ENCODE results near the gene RAB7B.

Gene RAB7B

GRCh38 chr1:205945069-205945468 lies 58.1 kb downstream of the RAB7B start:
- no peak for DNase-seq

- no peak for DNase-seq
Observed at GRCh38 chr1:205944525-205944924, 58.7 kb downstream of the RAB7B start.

- no peak for DNase-seq
Observed at GRCh38 chr1:205943245-205943644, 60.0 kb downstream of the RAB7B start, which contains the start of gene SLC26A9. Gene SLC26A9 (minus strand): TSS chr1:205943456. CDS start chr1:205935820, 7,636 bp downstream.

- no peak for DNase-seq
Observed at GRCh38 chr1:205942631-205943159, 60.5 kb downstream of the RAB7B start.

GRCh38 chr1:205940710-205941109 lies 62.5 kb downstream of the RAB7B start:
- DNase-seq, result no peak

GRCh38 chr1:205939690-205940330 lies 63.4 kb downstream of the RAB7B start:
- no peak for DNase-seq

GRCh38 chr1:205938682-205939081 lies 64.5 kb downstream of the RAB7B start:
- no peak for DNase-seq

- DNase-seq, result no peak
Observed at GRCh38 chr1:205936846-205937586, 66.2 kb downstream of the RAB7B start.

GRCh38 chr1:205936311-205936710 lies 66.9 kb downstream of the RAB7B start:
- no peak for DNase-seq

GRCh38 chr1:205935869-205936268 lies 67.3 kb downstream of the RAB7B start:
- DNase-seq, result no peak

GRCh38 chr1:205934788-205935187 lies 68.4 kb downstream of the RAB7B start:
- no peak for DNase-seq

GRCh38 chr1:205933671-205934618 lies 69.2 kb downstream of the RAB7B start:
- no peak for DNase-seq

- DNase-seq, result no peak
Observed at GRCh38 chr1:205932776-205933175, 70.4 kb downstream of the RAB7B start.

GRCh38 chr1:205930799-205931281 lies 72.4 kb downstream of the RAB7B start:
- no peak for DNase-seq

GRCh38 chr1:205930195-205930577 lies 73.0 kb downstream of the RAB7B start:
- DNase-seq, result no peak

GRCh38 chr1:205929496-205930194 lies 73.5 kb downstream of the RAB7B start:
- DNase-seq, result no peak

GRCh38 chr1:205928317-205928716 lies 74.9 kb downstream of the RAB7B start:
- no peak for DNase-seq

- no peak for DNase-seq
Observed at GRCh38 chr1:205927676-205928075, 75.5 kb downstream of the RAB7B start.

GRCh38 chr1:205927247-205927646 lies 75.9 kb downstream of the RAB7B start:
- no peak for DNase-seq

Data from activated CD4-positive, alpha-beta T cell treated with anti-CD3 and anti-CD28 coated beads for 4 hours (primary cell).